Colon (tissue), 2 donors: Measurements from ENCODE around the gene ZFHX3.
"Not testable (repeated sequence)": the region's sequence is repeated elsewhere in the genome, so short reads cannot be mapped to it uniquely, and the experiment has no call there.

ENCODE experiments used
- FAIRE-seq: peaks from 2 replicates; lab custom pipeline; 2012; peaks lifted over from hg19 to GRCh38; lab: Jason Lieb, UNC
- donor health status: control.
- donor health status: control.

ZFHX3 gene

DNA sequence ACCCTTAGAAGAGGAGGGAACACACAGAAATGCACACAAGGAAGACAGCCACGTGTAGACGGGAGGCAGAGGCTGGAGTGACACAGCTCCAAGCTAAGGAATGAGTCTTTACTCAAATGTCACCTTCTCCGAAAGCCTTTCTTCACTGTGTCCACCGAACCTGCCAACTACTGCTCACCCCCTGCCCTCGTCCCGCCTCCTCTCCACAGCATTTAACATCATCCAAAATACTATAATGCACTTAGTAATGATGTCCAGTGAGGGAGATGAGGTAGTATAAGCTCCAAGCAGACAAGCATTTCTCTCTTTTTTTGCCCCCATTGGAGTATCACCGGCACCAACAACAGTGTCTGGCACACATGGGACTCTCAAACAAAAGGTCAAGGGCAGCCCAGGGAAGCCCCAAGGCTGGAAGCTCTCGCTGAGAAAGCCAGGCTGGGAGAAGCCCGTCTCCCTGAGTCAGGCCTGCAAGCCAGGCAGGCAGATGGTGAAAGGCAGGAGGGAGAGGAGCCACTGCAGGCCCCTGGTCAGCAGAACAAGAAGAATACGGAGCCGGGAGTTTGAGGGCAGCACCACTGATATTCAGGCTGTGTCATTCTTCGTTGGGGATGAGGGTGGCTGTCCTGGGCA lies 25.9 kb downstream of the ZFHX3 start:
- no peak for FAIRE-seq

DNA sequence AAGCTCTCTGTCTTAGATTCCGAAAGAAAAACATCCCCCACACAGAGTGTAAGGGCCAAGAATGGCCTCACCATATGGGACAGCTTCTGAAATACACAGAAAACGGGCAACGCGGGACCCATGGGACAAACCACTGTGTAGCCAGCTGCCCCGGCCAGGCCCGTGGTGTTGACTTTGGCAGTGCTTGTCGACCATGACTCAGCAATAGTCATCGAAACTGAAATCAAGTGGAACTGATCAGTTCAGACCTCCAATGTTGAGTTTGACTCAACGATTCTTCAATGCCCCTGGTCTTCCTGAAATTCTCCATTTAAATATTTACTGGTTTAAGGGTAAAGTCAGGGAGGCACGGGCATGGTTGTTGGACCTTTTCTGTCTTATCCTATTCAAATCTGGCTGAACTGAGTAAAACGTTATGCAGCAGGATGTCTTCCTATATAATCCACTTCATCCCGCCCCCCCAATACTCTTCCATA lies 27.5 kb downstream of the ZFHX3 start:
- no peak for FAIRE-seq

- no peak for FAIRE-seq
These were observed 28.2 kb downstream of the ZFHX3 start for GRCh38 chr16:73019457-73020362.

- FAIRE-seq, result no peak
These were observed 29.0 kb downstream of the ZFHX3 start for GRCh38 chr16:73018821-73019456.

- no peak for FAIRE-seq
These were observed 30.6 kb downstream of the ZFHX3 start for GRCh38 chr16:73017321-73017720.

GRCh38 chr16:73016488-73016830 lies 31.5 kb downstream of the ZFHX3 start:
- FAIRE-seq, result no peak

GRCh38 chr16:73015612-73016487 lies 32.1 kb downstream of the ZFHX3 start:
- FAIRE-seq, result no peak

- FAIRE-seq, result no peak
These were observed 33.2 kb downstream of the ZFHX3 start for GRCh38 chr16:73014768-73015167.

- FAIRE-seq, result no peak
These were observed 34.0 kb downstream of the ZFHX3 start for GRCh38 chr16:73013974-73014373.

GRCh38 chr16:73012341-73012740 lies 35.6 kb downstream of the ZFHX3 start:
- FAIRE-seq, result no peak

DNA sequence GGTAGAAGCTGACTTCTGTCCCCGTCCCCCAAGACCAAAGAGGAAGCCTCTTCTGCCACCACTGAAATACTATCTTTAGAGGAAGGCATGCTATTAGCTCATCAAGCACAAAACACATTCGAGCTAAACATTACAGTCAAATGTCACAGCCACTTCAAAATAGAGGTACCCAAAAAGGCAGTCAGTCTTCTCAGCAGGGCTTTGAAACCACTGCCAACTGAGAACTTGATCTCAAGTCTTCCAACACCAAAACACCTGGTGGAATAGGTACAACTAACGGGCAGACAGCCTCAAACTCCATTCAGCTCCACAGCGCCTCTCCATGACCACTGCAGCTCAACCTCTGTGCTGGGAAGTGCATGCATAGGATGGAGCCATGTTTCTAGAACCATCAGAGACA lies 36.0 kb downstream of the ZFHX3 start:
- FAIRE-seq, result no peak

GRCh38 chr16:73010150-73010676 lies 37.7 kb downstream of the ZFHX3 start:
- FAIRE-seq, result no peak

DNA sequence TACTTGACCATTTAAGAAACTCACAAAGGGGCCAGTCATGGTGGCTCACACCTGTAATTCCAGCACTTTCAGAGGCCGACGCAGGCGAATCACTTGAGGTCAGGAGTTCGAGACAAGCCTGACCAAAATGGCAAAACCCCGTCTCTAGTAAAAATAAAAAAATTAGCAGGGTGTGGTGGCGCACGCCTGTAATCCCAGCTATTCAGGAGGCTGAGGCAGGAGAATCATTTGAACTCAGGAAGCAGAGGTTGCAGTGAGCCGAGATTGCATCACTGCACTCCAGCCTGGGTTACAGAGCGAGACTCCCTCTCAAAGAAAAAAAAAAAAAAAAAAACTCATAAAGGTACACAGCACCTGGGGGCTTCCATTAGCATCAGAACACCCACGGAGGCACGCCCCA lies 38.2 kb downstream of the ZFHX3 start:
- FAIRE-seq, result not testable (repeated sequence)

DNA sequence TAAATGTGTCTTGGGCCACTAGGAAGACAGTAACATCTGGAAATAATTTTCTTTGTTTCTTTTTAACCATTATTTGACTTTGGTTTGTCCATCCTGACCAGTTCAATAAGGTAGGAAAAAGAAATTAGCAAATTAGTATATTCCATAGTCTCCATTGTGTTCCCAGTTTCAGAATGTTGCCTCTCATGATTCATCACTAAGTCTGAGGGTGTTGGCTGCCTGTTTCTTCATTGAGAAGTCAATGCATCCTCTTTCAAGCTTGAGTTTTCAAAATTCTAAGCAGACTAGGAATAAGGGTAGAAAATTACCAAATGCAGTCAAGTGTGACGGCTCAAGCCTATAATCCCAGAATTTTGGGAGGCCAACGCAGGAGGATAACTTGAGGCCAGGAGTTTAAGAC lies 41.9 kb downstream of the ZFHX3 start:
- FAIRE-seq, result no peak

- no peak for FAIRE-seq
These were observed 45.1 kb downstream of the ZFHX3 start for GRCh38 chr16:73002866-73003265.

- no peak for FAIRE-seq
These were observed 46.9 kb downstream of the ZFHX3 start for GRCh38 chr16:73000907-73001521.

DNA sequence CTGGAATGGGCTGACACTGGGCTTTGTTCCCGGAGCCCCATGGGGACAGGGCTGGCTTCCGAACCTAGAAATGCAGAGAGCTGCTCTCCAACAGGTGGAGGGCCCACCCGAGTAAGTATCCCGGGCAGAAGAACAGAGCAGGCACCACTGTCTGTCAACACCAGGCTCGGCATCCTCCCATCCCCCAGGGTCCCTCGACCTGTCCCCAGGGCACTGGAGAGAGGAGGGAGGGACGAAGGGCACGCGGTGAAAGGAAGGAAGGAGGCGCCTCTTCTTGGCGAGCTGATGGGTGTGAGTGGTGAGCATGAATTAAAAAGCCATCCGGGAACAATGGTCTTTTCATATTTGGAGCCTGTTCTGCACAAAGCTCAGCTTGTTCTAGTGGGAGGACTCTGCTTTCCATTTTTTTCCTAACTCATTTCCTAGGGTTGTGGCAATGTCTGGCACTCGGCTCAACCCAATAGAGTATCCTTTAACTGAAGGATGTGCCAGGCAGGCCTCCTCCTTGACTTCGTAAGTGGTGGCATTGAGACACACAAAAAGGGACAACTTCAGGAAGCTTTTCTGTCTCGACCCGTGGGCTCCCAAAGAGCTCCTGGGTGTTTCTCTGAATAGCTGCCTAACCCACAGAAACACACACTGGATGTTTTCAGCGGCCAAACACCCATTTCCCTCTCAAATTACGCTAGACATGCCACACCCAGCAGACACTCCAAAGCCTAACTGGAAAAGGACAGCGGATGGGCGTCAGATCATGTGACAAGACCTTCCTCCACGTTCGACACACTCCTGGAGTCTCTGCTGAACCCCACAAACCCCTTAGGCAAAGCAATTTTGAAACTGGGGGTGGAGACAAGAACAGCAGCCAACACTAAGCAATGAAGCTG lies 47.7 kb downstream of the ZFHX3 start:
- FAIRE-seq, result no peak

DNA sequence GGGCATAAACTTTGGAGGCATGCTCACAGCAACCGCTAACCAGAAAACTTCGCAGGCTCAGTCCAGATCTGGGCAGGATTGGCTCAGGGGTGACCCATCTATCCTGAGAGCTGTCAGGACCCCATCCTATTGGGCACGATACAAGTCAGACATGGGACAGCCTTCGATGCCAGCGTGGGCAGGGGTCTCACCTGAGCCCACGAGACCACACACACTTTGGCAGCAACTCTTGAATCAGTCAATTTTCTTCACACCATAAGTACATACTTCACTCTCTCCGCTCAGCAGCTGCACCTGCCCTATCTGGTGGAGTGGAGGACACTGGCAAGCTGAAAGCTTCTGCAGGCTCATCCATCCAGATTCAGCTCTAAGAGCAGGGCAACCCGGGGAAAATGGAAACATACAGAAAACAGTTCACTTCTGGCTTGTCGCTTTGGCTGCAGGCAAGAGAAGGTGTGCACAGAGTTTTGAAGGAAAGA lies 48.3 kb downstream of the ZFHX3 start:
- no peak for FAIRE-seq

DNA sequence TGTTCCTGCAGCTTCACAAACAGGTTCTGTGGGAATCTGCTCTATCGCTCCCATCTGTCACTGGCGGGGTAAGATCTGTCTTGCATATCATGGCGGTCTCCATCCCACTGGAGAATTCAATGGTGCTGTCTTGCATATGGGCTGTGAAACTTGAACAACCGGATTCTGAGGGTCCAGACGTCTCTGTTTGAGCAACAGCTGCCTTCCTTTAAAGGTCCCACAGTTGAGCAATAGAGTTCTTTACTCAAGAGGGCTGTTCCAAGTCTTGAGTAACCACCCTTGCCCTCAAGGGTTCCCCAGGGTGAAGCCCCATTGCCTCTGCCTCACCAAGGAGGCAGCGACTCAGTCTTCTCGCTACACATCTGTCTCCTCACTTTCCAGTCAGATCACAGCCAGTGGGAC lies 50.8 kb downstream of the ZFHX3 start:
- FAIRE-seq, result no peak
